Immature natural killer cell (primary cell): ENCODE measurements around the gene MCM9. TPM values are rescaled to one million over a fixed set of nuclear protein-coding genes. Genes with fewer than 3 reads are reported as not detected.

ENCODE experiments used
- DNase-seq, 3 donors: peaks; one replicate each; pipeline ENCODE4 v3.0.0; 2022; ENCODE audit warnings: mixed read lengths in 1 of 3
- H3K27ac Mint-ChIP-seq, 6 donors: one replicate each; pipeline ENCODE4 v1.8.0; 2020; ENCODE audit warnings: mixed read lengths in 6 of 6, mild to moderate bottlenecking in 5 of 6, inconsistent platforms in 4 of 6, moderate library complexity in 3 of 6
- H3K27me3 Mint-ChIP-seq, 3 donors: one replicate each; pipeline ENCODE4 v1.8.0; 2020 to 2021; ENCODE audit warnings: low read depth in 3 of 3, mild to moderate bottlenecking in 3 of 3, mixed read lengths in 3 of 3, moderate library complexity in 3 of 3, inconsistent platforms in 1 of 3
- H3K36me3 Mint-ChIP-seq, 3 donors: one replicate each; pipeline ENCODE4 v1.8.0; 2020; ENCODE audit warnings: mixed read lengths in 3 of 3, inconsistent platforms in 2 of 3, mild to moderate bottlenecking in 2 of 3
- H3K4me1 Mint-ChIP-seq, 2 donors: one replicate each; pipeline ENCODE4 v1.8.0; 2020; ENCODE audit warnings: inconsistent platforms in 2 of 2, mild to moderate bottlenecking in 2 of 2, mixed read lengths in 2 of 2, moderate library complexity in 1 of 2
- H3K4me3 Mint-ChIP-seq, 5 donors: one replicate each; pipeline ENCODE4 v1.8.0; 2020; ENCODE audit warnings: mild to moderate bottlenecking in 5 of 5, mixed read lengths in 5 of 5, inconsistent platforms in 3 of 5, moderate library complexity in 3 of 5
- H3K9me3 Mint-ChIP-seq, 6 donors: one replicate each; pipeline ENCODE4 v1.8.0; 2020; ENCODE audit warnings: mild to moderate bottlenecking in 6 of 6, mixed read lengths in 6 of 6, inconsistent platforms in 4 of 6, moderate library complexity in 3 of 6
- polyA plus RNA-seq, 3 donors: library from polyadenylated mRNA; unstranded; fragments of 300-500 nt; fragmentation: Illumina TruSeq; gene quantifications; one replicate each; pipeline ENCODE4 v1.2.3, GENCODE V29; 2021

MCM9 gene
- polyA plus RNA-seq, 3 donors from 2014 or later: 15.3 to 23.7 (median 16.8) TPM

GRCh38 chr6:118860880-118861279 is 74.1 kb downstream of the MCM9 start:
- Mint-ChIP-seq H3K4me1 (peaks cover 62 to 93% of the 10 kb centered on the region in 2 donors), H3K27ac (no peak overlapping the region)

GRCh38 chr6:118860363-118860762 is 74.6 kb downstream of the MCM9 start:
- H3K4me3 Mint-ChIP-seq: peak overlapping the region in 1 of 5 donors; percentile 0
- no peaks in the 10 kb centered on the region for H3K27me3 Mint-ChIP-seq
- H3K36me3 Mint-ChIP-seq: peaks cover 0 to 9% (median 4%) of the 10 kb centered on the region in 3 donors
- peaks cover 57 to 88% of the 10 kb centered on the region in 2 donors for H3K4me1 Mint-ChIP-seq
- DNase-seq: no peak
- peaks cover 0 to 1% (median 0%) of the 10 kb centered on the region in 6 donors for H3K9me3 Mint-ChIP-seq
- H3K27ac Mint-ChIP-seq: peak overlapping the region in 1 of 6 donors; percentile 81

More at GRCh38 chr6:118860880-118861279, 74.1 kb downstream of the MCM9 start:
- Mint-ChIP-seq H3K27me3 (no peaks in the 10 kb centered on the region), H3K36me3 (peaks cover 0 to 7% (median 4%) of the 10 kb centered on the region in 3 donors), H3K9me3 (peaks cover 0 to 1% (median 0%) of the 10 kb centered on the region in 6 donors), H3K4me3 (peak overlapping the region in 1 of 5 donors; percentile 0)
- DNase-seq: no peak

- H3K27ac Mint-ChIP-seq: peak overlapping the region in 4 of 6 donors; percentile 37 to 76 (median 56)
- H3K4me3 Mint-ChIP-seq: peak overlapping the region in 2 of 5 donors; percentile 12 to 34
- H3K36me3 Mint-ChIP-seq: peaks cover 0 to 9% (median 4%) of the 10 kb centered on the region in 3 donors
- H3K9me3 Mint-ChIP-seq: peaks cover 0 to 1% (median 0%) of the 10 kb centered on the region in 6 donors
- no peak for DNase-seq
- H3K27me3 Mint-ChIP-seq: no peaks in the 10 kb centered on the region
- peaks cover 50 to 80% of the 10 kb centered on the region in 2 donors for H3K4me1 Mint-ChIP-seq
Observed at GRCh38 chr6:118859517-118860064, 75.4 kb downstream of the MCM9 start.

GRCh38 chr6:118856301-118856700 is 78.7 kb downstream of the MCM9 start:
- Mint-ChIP-seq H3K4me1 (peaks cover 27 to 48% of the 10 kb centered on the region in 2 donors), H3K4me3 (no peak overlapping the region), H3K36me3 (peaks cover 4 to 17% (median 4%) of the 10 kb centered on the region in 3 donors), H3K9me3 (peaks cover 0 to 1% (median 0%) of the 10 kb centered on the region in 6 donors), H3K27me3 (no peaks in the 10 kb centered on the region), H3K27ac (no peak overlapping the region)
- DNase-seq: no peak

DNA sequence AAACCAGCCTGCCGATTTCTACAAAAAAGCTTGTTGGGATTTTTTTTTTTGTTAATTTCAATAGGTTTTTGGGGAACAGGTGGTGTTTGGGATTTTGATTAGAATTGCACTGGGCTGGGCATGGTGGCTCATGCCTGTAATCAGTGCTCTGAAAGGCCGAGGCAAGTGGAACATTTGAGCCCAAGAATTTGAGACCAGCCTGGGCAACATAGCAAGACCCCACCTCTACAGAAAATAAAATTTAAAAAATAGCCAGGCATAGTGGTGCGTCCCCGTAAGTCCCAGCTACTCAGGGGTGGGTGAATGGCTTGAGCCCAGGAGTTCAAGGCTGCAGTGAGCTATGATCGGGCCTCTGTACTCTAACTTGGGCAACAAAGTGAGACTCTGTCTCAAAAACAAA is 81.6 kb downstream of the MCM9 start:
- no peak for DNase-seq
- H3K27me3 Mint-ChIP-seq: no peaks in the 10 kb centered on the region
- peaks cover 0 to 19% of the 10 kb centered on the region in 2 donors for H3K4me1 Mint-ChIP-seq
- no peak overlapping the region for H3K4me3 Mint-ChIP-seq
- H3K27ac Mint-ChIP-seq: no peak overlapping the region
- H3K36me3 Mint-ChIP-seq: peaks cover 0 to 12% (median 4%) of the 10 kb centered on the region in 3 donors
- H3K9me3 Mint-ChIP-seq: peaks cover 0 to 1% (median 0%) of the 10 kb centered on the region in 6 donors

DNA sequence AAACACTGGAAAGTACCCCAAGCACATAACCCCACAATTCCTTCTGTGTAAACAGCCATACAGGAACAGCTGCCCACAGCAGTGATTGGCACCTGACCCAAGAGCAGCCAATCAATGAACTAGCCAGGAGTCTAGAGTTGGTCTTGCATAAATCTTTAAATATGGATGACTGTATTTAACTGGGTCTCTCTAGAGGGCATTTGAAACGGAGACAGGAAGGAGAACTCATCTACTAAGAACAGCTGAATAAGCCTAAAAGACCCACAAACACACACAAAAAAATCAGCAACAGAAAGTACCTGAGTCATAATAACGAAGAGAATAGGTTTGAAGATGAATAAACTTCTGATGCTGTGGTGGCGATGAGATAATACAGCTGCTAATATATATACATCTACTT is 90.0 kb downstream of the MCM9 start:
- Mint-ChIP-seq H3K27ac (peak overlapping the region in 1 of 6 donors; percentile 3), H3K9me3 (no peaks in the 10 kb centered on the region), H3K4me1 (peaks cover 6 to 25% of the 10 kb centered on the region in 2 donors), H3K27me3 (peaks cover 0 to 2% (median 2%) of the 10 kb centered on the region in 3 donors), H3K4me3 (no peak overlapping the region), H3K36me3 (peaks cover 3 to 17% (median 17%) of the 10 kb centered on the region in 3 donors)
- no peak for DNase-seq

- H3K27ac Mint-ChIP-seq: no peak overlapping the region
- H3K4me1 Mint-ChIP-seq: peaks cover 6 to 25% of the 10 kb centered on the region in 2 donors
- H3K4me3 Mint-ChIP-seq: no peak overlapping the region
- peaks cover 5 to 26% (median 26%) of the 10 kb centered on the region in 3 donors for H3K36me3 Mint-ChIP-seq
- no peak for DNase-seq
- H3K9me3 Mint-ChIP-seq: peaks cover 0 to 3% (median 1%) of the 10 kb centered on the region in 6 donors
- H3K27me3 Mint-ChIP-seq: peaks cover 0 to 2% (median 2%) of the 10 kb centered on the region in 3 donors
Observed at GRCh38 chr6:118843685-118844390, 91.1 kb downstream of the MCM9 start.

DNA sequence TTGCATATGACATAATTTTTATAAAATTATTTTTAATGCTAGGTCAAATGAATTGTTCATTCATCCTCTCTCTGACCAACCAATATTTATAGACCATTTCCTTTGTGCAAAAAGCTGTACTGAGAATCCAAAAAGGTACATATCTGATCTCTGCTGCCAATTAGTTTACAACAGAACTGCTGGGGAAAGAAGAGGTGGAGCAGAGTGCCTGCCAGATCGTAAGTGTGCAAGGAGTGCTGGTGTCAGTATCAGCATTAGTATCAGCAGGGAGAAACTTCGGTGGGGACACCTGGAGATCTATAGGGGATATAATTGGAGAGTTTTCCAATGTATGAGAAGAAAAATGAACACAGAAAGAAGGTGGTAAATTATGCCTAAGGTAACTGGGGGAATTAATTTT is 104.3 kb downstream of the MCM9 start:
- Mint-ChIP-seq H3K4me1 (peaks cover 11 to 28% of the 10 kb centered on the region in 2 donors), H3K9me3 (no peaks in the 10 kb centered on the region), H3K4me3 (no peak overlapping the region), H3K36me3 (peaks cover 13 to 30% (median 19%) of the 10 kb centered on the region in 3 donors), H3K27ac (no peak overlapping the region), H3K27me3 (peaks cover 0 to 5% (median 0%) of the 10 kb centered on the region in 3 donors)
- DNase-seq: no peak

DNA sequence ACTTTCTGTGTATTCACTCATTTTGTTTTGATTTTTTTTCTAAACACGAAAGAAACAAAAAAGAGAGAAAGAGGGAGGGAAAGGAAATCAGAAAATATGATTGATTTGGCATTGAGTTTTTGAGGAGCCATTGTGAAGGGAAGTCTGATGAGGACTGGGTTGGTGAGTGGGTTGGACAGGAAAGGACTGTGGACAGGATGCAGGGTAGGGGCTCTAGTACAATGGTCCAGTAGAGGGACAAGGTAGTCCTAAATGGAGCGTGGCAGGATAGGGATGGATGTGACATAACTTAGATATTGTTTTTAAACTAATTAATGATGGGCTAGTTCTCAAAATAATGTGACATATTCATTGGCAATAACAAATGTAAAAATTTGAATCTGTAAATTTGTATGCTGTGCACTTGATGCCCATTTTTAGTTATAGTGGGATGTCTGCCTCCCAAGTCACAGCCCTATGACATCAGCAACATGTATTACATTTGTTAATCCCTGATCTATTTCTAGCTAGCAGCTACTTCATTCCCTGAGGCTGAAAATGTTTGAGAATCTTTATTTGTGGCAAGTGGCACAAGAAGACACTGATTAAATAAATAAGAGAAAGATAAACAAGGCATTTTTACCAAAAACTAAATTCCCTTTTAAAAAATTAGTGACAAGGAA is 105.0 kb downstream of the MCM9 start:
- DNase-seq: no peak
- Mint-ChIP-seq H3K9me3 (no peaks in the 10 kb centered on the region), H3K4me1 (peaks cover 11 to 25% of the 10 kb centered on the region in 2 donors), H3K36me3 (peaks cover 20 to 37% (median 26%) of the 10 kb centered on the region in 3 donors), H3K27me3 (peaks cover 0 to 5% (median 0%) of the 10 kb centered on the region in 3 donors), H3K4me3 (no peak overlapping the region), H3K27ac (peak overlapping the region in 4 of 6 donors; percentile 9 to 68 (median 24))

GRCh38 chr6:118826096-118826495 is 108.9 kb downstream of the MCM9 start:
- H3K4me3 Mint-ChIP-seq: no peak overlapping the region
- H3K27me3 Mint-ChIP-seq: peaks cover 0 to 4% (median 2%) of the 10 kb centered on the region in 3 donors
- no peak for DNase-seq
- peaks cover 0 to 2% (median 0%) of the 10 kb centered on the region in 6 donors for H3K9me3 Mint-ChIP-seq
- no peak overlapping the region for H3K27ac Mint-ChIP-seq
- H3K36me3 Mint-ChIP-seq: peaks cover 32 to 64% (median 50%) of the 10 kb centered on the region in 3 donors
- H3K4me1 Mint-ChIP-seq: peaks cover 0 to 2% of the 10 kb centered on the region in 2 donors

DNA sequence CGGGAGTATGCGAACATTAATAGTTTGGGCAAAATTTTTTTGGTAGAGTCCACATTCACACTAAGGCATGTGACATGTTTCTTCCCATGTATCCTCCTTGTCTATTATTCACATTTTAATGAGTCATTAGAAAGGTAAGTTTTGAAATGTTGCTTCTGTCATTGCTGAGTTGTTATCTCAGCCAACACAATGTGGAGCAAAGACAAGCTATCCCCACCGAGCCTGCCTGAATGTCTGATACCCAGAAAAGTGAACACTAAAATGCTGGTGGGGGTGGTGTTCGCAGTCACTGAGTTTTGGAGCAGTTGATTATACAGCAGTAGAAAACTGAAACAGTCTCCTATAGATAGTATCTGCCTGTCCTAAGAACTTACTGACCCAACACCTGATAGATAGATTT is 109.3 kb downstream of the MCM9 start:
- Mint-ChIP-seq H3K27me3 (peaks cover 0 to 4% (median 2%) of the 10 kb centered on the region in 3 donors), H3K36me3 (peaks cover 32 to 64% (median 50%) of the 10 kb centered on the region in 3 donors), H3K4me3 (no peak overlapping the region), H3K27ac (no peak overlapping the region), H3K9me3 (peaks cover 0 to 2% (median 0%) of the 10 kb centered on the region in 6 donors), H3K4me1 (peaks cover 0 to under 1% of the 10 kb centered on the region in 2 donors)
- DNase-seq: no peak

- no peak for DNase-seq
- H3K36me3 Mint-ChIP-seq: peaks cover 6 to 25% (median 21%) of the 10 kb centered on the region in 3 donors
- no peak overlapping the region for H3K4me3 Mint-ChIP-seq
- H3K9me3 Mint-ChIP-seq: no peaks in the 10 kb centered on the region
- H3K27me3 Mint-ChIP-seq: peaks cover 0 to 2% (median under 1%) of the 10 kb centered on the region in 3 donors
- H3K27ac Mint-ChIP-seq: peak overlapping the region; percentile 61 to 85 (median 76)
- peaks cover 19 to 33% of the 10 kb centered on the region in 2 donors for H3K4me1 Mint-ChIP-seq
Observed at GRCh38 chr6:118815495-118815894, 119.5 kb downstream of the MCM9 start.

- Mint-ChIP-seq H3K9me3 (no peaks in the 10 kb centered on the region), H3K27ac (peak overlapping the region; percentile 57 to 88 (median 71)), H3K36me3 (peaks cover 6 to 25% (median 10%) of the 10 kb centered on the region in 3 donors), H3K4me3 (no peak overlapping the region), H3K27me3 (peaks cover 0 to 7% (median 4%) of the 10 kb centered on the region in 3 donors), H3K4me1 (peaks cover 36 to 50% of the 10 kb centered on the region in 2 donors)
- DNase-seq: no peak
Observed at GRCh38 chr6:118813775-118814174, 121.2 kb downstream of the MCM9 start.
